ENCODE measurements around the gene ZDHHC19. TPM values are rescaled to one million over a fixed set of nuclear protein-coding genes. Genes with fewer than 3 reads are reported as not detected.

The ZDHHC19 gene
- total RNA-seq, 2 experiments from 2014 or later, result not detected

Other genes starting within 250 kb of the ZDHHC19 start
- 100 to 1,000 TPM; 436 to 442 TPM for gene TFRC, start 129.3 kb downstream of the ZDHHC19 start, total RNA-seq
- not detected for gene SLC51A, start 5.1 kb upstream of the ZDHHC19 start, total RNA-seq
- 10 to 100 TPM; 27.4 to 28.4 TPM for gene PCYT1A, start 76.3 kb upstream of the ZDHHC19 start, total RNA-seq
- 10 to 100 TPM; 13.3 TPM for gene DYNLT2B, start 106.8 kb upstream of the ZDHHC19 start, total RNA-seq
- not detected for gene TM4SF19, start 127.0 kb upstream of the ZDHHC19 start, total RNA-seq
- gene UBXN7, start 221.0 kb upstream of the ZDHHC19 start, total RNA-seq, result 10 to 100 TPM; 54.2 to 62.5 TPM

All from activated naive CD4-positive, alpha-beta T cell treated with anti-CD3 and anti-CD28 coated beads for 36 hours (primary cell).